CD4-positive, alpha-beta T cell treated with Interleukin-6 for 4 hours (primary cell): ENCODE results near the gene AGAP2.

Experiments used
- DNase-seq: peaks from one replicate; pipeline ENCODE4 v3.0.0-alpha.2; 2020; ENCODE audit warnings: mixed read lengths

Gene AGAP2

DNA sequence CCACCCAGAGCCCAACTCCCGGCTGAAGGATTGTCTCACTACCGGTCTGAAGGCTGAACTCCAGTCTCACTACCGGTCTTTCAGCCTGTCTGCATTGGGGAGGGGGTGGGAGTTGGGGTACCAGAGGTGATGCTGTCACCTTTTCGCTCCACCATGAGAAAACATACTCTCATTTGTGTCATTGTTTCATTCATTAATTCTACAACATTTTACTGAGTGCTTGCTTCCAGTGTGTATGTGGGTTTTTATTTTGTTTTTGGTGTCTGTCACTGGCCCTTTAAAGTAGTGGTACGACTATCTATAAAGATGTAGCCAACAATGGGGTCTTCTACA lies 14.1 kb upstream of the AGAP2 start:
- DNase-seq: no peak

DNA sequence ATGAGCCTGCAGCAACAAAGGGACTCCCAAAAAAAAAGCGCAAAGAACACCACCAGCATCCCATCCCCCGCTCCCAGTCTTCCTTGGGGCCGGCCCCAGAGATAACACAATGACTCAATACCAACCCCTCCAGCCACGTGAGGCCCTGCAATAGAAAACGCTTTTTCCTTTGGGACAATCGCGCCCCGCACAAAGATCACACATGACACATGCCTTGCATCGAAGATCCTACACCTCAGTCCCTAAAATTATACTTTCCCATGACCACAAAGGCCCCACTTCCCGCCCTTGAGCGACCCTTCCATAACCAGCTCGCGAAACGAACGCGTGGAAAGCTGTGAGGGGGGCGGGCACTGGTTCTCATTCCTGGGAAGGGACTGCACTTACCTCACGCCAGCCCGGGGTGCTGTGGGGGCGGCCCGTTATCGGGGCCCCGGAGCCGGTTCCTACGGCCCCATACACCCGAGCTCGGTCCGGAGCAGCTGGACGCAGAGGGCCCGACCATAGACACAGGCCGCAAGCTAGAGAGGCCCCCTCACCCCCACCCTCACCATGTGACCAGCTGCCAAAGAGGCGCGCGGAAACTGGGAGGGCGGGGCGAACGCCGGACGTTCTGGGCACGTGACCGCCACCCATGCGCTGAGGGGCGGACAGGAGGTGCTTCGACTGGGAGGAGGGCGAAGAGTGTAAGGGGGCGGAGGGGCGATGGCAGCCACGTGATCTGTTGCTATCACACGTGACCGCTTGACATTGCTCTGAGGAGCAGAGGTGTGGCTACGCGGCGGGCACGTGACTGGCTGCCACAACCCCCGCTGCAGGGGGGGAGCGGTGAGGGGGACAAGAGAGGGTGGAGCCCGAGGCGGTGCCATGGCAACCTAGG lies 13.5 kb upstream of the AGAP2 start, which contains the start of gene CDK4:
Gene CDK4, minus strand, starts transcription at position 523 of the 880 bp plus-strand sequence. CDS start 593 bp downstream, outside the sequence.
- DNase-seq: peak; percentile 99

DNA sequence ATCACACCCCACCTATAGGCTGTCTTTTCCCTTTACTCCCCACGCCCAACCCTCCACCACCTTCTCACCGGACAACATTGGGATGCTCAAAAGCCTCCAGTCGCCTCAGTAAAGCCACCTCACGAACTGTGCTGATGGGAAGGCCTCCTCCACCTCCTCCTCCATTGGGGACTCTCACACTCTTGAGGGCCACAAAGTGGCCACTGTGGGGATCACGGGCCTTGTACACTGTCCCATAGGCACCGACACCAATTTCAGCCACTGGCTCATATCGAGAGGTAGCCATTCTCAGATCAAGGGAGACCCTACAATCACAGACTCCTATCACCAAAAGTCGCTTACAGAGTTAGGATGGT lies 12.9 kb upstream of the AGAP2 start:
- DNase-seq: no peak

DNA sequence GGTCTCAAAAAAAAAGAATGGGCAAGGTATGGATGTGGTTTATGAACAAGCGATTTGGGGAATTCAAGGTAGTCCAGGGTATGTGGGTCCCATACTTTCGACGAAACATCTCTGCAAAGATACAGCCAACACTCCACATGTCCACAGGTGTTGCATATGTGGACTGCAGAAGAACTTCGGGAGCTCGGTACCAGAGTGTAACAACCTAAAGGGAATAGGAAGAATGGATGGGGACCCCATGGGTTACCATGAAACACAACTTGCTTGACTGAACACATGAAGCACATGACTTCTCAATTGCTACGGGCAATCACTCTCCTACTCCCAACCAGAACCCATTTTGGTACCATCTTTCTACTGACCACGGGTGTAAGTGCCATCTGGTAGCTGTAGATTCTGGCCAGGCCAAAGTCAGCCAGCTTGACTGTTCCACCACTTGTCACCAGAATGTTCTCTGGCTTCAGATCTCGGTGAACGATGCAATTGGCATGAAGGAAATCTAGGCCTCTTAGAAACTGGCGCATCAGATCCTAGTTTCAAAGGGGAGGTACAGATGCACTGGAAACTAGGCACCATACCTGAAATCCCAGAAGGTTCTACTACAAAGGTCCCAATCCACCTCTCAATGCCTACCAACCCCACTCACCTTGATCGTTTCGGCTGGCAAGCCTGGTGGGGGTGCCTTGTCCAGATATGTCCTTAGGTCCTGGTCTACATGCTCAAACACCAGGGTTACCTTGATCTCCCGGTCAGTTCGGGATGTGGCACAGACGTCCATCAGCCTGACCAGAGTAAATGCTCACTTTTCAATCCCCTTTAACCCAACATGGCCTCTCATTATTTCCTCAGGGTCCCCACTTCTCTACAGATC lies 12.3 kb upstream of the AGAP2 start:
- no peak for DNase-seq

DNA sequence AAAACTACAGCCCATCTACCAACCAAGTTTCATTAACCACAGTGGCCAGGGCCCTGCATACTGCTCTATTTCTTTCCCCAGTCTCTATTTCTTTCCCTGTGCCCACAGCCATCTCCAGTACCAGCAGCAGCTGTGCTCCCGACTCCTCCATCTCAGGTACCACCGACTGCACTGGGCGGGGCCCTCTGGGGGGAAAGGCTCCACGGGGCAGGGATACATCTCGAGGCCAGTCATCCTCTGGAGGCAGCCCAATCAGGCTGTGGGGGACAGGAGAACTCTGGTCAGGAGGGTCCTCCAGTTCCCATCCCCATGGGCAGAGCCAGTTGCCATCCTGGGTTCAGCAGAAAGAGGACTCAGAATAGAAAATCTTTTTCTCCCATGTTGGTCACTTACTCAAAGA lies 10.5 kb upstream of the AGAP2 start:
- no peak for DNase-seq

DNA sequence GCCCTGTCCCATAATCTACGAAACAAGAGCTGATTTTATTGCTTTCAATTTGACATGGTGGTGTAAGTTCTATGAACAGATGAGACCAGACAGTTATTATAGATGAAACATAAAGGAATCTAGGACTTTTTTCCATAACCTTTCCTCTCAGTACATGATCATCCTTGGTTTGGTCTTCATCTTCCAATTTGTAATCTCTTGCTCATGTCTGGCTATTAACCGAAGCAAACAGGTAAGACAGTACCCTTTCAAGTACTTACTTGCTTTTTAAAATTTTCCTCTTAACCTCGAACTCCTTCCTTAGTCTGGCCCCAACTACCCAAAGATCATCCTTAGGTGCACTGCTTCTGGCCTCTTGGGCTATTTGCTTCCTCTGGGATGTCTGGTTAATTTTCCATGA lies 7.5 kb upstream of the AGAP2 start:
- no peak for DNase-seq

DNA sequence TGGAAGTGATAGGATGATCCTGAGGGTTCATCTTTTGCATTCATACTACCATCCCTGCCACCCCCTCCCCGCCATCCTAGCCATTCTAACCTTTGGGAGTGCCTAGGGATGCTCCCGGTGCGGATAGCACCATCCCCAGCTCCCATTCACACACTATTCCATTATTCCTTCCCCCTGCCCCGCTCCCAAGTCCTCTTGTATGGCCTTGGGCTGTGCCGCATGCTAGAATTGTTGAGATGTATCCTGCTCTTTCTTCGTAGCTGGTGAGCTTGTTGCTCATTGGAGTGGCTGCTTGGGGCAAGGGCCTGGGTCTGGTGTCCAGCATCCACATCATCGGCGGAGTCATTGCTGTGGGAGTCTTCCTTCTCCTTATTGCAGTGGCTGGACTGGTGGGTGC lies 6.9 kb upstream of the AGAP2 start:
- no peak for DNase-seq

DNA sequence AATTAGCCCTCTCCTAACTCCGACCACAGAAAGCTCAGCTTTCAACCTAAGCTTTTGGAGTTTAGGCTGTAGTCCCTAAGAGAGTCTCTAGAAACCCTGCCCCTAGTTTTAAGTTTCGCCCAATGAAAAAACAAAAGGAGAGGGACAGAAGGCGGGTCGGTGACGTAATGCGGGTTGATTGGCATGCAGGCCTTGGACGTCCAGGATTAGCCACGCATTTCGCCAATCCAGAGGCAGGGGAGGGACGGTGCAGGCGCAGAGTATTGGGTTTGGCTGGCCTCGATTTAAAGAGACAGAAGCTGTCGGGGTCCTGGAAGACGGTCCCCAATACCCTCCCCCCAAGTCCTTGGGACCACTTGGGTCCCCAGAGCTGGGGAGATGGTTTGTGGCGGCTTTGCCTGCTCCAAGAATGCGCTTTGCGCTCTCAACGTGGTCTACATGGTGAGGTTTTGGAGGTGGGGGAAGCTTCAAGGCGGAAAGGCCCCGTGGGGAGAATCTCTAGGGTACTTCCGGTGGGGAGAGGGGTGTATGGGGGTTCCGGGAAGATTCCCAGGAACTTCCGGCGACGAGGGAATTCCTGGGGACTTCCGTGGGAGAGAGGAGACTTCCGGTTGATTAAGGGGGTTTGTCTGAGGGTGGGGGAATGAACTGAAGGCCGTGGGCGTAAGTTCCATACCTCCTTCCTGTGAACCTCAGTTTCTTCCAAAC lies 6.4 kb upstream of the AGAP2 start, which contains the start of gene TSPAN31:
Gene TSPAN31, plus strand, starts transcription at position 263 of the 708 bp plus-strand sequence. Its CDS starts 116 bp downstream, at position 379.
- peak; percentile 96 for DNase-seq

DNA sequence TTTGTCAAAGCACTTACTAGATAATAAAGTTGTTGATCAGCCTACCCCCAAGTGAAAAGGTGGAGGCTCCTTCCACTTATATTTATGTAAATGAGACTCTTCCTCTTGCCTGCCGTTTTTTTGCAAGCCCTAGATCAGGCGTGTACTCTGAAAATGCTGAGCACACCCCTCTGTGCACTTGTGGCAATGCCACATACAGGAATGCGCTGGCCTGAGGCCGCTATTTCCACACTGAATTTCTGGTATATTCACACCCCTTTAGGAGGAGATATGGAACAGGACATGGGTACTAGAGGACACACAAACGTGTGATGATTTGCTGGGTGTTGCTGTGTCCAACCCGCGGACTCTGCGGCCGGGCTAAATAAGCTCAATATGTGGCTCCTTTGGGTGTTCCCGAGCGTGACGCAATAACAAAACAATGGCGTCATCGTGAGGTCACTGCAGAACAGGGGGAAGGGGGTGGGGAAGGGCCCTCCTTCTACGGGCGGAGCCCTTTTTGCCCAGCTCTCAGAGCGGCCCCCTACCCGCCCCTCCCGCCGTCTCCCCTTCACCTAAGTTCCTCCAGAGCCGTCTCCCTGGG lies 5.7 kb upstream of the AGAP2 start:
- DNase-seq: peak; percentile 63

DNA sequence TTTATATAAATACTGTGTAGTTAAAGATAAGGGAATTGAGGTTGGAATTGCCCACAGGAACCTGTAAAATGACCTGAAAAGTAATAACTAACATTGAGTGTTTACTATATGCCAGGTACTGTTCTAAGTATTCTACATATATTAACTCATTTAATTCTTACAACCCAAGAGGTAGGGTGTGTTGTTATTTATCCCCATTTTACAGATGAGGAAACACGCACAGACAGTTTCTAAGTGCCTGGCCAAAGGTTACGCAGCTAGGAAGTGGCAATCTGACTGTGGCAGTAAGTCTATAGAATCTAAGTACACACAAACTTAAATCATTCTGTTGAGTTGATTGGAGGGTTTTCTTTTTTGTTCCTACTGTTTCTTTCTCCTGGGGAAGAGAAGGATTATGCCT lies 5.2 kb upstream of the AGAP2 start:
- no peak for DNase-seq

DNA sequence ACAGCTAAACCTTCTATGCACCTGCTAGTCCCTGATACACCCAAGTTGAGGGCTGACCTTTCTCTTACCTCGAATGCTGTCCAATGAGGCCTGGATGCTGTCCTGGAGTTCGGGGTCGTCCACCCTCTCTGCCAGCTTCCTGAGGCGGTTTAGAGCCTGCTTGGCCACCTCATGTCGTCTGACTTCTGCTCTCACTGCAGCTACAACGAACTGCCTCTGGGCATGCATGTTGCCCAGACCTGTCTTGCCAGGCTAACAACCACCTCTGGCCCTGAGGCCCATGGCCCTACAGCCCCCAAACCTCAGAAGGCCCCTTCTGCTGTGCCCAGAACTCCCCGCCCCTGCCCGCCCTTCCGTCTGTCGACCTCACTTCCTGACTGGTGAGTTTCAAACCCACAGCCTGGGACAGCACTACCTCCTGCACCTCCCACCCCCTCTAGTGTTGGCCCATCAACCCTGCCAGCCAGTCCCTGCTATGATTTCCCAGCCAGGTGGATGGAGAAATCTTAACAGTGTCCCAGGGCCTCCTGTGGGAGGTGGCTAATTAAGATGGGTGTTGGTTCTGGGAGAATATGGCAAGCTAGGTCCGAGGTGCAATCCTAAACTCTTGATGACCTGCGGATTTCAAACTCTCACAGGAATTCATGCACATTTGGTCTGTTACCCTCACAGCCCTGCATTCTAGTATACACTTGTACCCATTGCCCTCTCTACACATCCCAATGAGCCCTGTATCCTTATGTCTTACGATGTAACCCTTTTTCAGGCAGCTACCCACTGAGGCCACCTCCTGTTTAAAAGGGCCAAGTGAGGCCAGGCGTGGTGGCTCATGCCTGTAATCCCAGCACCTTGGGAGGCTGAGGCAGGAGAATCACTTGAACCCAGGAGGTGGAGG lies 3.5 kb upstream of the AGAP2 start:
- peak; percentile 88 for DNase-seq

DNA sequence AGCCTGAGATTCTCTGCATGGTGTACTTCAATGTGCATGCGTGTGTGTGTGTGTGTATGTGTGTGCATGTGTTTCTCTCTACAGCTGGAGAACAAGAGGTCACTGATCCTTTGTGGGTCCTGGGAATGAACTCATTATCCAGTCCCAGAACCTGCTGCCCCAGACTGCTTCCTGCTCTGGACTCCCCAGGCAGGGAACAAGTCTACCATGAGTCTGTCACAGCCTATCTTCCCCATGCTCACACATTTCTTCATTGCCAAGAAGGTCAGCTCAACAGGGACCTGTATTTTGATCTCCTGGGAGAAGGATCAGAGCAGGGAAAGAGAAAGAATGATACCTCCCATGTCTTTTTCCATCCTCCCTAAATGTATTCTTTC lies 2.9 kb upstream of the AGAP2 start:
- DNase-seq: no peak

DNA sequence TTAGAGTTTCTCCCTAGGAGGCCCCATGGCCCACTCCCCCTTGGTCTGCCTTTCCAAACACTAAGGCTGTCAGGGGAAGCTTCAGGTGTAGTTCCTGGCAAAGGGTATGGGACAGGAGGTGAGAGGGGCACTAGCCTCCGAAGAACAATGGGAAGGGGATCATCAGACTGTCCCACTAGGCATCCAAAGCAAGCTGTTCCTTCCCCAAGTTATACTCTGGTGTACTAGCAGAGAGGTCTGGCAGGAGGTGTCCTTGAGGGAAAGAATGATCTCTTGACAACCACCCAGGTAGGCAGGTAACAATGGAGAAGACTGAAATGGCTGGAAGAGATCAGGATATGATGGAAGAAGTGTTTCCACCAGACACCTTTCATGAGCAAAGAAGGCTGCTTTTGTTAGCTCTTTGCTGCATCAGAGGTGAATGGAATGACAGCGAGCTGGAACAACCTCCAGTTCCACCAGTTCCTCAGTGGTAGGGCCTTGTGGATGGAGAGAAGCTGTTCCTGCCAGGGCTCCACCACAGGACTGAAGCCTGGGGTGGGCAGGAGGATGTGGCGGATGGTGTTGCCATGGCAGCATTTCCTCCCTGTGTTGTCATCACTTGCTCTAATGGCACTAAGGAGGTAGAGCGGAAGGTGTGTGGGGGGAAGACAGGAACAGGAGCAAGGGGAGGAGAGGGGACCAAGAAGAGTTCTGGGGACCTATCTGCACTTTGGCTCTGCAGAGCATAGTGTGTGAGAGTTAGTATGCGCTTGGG lies 2.3 kb upstream of the AGAP2 start:
- DNase-seq: peak; percentile 89

DNA sequence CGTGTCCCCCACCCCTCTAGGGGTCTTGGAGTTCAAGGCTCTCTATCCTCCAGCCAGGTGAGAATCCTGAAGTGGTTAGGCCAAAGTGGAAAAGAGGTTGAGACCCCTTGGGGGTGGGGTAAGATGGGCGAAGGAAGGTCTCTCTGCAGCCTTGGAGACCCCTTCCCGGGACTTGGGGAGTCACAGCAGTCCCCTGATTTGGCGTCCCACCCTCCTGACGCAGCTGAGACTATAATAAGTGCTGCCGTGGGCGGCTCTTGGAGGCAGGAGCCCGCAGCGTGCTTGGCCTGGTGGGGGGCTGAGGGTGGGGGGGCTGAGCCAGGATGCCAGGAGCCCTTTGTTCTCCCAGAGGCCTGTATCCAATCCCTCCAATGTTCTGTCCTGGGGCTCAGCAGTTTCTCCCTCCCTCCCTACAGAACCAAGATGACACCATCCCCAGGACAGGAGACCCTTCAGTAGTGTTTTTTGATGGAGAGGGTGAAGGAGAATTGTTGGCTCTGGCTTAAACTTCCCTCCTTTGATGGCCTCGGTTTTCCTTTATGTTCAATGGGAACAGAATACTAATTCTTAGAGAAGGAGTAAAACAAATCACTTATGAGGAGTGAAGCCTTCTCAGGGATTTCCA lies 1.5 kb upstream of the AGAP2 start:
- no peak for DNase-seq

DNA sequence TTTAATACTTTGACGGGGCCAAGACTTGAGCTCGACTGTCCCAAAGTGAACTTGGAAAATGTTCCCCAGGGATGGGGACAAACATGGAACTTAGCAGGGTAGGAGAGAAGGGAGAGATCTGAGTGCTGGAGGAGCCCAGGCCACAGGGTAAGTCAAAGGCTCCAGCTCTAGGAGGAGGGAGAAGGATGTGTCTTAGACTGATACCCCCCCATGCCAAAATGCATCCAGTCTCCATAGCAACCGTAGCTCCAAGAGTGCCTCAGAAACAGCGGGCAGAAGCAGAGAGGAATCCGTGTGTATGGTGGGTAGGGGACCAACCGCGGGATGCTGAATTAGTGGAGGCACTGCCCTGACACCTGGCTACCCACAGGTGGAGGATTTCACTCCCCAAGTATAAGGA lies 845 bp upstream of the AGAP2 start:
- DNase-seq: no peak

DNA sequence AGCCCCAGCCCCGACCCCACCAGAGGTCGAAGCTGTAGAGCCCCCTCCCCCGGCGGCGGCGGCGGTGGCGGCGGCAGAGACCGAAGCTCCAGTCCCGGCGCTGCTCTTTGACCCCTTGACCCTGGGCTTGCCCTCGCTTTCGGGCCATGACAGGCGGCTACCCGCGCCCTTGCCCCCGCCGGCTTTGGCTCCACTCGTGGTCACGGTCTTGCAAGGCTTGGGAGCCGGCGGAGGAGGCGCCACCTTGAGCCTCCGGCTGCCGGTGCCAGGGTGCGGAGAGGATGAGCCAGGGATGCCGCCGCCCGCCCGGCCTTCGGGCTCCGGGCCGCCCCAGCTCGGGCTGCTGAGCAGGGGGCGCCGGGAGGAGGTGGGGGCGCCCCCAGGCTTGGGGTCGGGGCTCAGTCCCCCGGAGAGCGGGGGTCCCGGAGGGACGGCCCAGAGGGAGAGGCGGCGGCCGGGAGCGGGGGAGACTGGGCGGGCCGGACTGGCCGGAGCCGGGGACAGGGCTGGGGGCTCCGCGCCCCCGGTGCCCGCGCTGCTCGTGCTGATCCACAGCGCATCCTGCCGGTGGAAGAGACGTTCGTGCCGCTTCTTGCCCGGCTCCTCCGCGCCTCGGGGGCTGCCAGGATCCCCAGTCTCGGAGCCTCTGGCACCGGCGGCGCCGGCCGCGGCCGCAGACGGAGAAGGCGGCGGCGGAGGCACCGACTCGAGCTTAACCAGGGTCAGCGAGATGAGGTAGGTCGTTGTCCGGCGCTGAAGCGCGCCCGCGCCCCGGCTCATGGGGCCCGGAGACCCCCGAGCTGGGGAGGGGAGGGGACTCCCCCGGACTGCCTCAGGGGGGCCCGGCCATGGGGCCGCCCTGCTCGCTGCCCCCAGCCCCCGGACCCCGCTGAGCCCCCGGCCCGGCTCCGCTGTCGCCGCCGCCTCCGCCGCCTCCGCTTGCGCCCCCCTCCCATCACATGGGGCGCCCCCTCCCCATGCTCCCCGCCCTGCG lies 778 bp downstream of the AGAP2 start:
- no peak for DNase-seq

DNA sequence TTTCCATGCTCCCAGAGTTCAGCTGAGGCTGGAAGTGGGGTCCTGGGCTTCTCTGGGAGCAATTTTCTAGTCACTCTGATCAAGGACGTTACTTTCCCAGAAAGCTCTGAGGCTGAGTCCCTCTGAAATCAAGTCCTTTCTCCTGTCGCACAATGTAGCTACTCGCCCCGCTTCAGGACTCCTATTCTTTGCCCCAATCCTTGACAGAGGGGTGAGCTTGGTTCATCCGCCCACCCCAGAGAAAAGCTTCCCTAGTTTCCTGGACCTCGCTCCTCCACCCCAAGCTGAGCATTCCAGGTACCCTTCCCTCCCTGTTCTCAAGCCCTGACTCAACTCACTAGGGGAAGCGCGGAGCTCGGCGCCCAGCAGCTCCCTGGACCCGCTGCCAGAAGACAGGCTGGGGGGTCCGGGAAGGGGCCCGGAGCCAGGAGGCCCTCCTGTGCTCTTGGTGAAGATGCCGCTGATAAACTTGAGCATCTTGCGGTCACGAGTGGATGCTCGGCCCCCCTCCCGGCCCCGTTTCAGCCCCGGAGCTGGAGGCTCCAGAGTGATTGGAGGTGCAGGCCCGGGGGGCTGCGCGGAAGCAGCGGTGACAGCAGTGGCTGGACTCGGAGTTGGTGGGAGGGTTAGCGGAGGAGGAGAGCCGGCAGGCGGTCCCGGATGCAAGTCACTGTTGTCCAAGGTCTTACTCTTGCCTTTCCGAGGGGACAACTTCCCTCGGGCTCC lies 1.6 kb downstream of the AGAP2 start:
- DNase-seq: no peak

DNA sequence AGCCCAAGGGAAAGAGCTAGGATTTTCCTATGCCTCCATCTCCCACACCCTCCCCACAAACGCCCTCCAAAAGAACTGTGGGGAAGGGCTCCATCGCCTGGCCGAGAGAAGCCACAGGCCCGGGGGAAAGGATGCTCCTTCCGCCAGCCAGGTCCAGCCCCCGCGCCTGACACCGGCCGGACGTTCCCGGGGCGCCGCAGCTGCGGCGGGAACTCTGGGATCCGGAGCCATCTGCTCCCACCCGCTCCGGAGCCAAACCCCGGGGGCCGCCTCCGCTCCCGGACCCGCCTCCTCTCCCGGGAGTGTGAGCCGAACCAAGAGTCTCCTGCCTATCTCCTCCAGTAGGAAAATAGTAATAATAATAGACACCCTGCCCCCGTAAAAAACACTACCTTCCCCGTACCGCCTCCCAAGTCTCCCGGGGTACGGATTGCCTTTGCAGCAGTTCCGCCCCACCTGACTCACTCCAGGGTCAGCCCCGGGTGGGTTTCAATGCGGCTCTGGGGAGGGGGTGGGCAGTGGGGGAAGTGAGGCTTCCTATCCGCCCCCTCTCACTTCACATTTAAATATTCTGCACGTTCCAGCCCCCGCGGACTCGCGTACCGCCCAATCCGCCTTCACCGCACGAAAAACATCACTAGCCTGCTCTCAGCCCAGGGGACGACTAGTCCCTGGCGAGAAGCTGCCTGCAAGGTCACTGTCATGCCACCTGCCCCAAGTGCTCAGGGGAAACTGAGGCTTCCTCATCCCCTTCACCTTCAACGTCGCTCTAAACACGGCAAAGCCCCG lies 2.4 kb downstream of the AGAP2 start:
- DNase-seq: no peak
